Ammon's horn (tissue), 1 donor: Measurements from ENCODE around the gene ARL1.
"Not testable (repeated sequence)": the region's sequence is repeated elsewhere in the genome, so short reads cannot be mapped to it uniquely, and the experiment has no call there.

ENCODE experiments used
- DNase-seq: peaks from one replicate; pipeline ENCODE4 v3.0.0-alpha.2; 2016; ENCODE audit warnings: low spot score

The ARL1 gene

GRCh38 chr12:101407436-101408345 is at the start of gene ARL1:
Gene ARL1, minus strand, starts transcription at chr12:101407772. Its CDS starts 127 bp downstream, at chr12:101407645.
- peak; percentile 92 for DNase-seq

- DNase-seq = no peak
Measured at GRCh38 chr12:101455685-101456084, 48.1 kb upstream of the ARL1 start.

- no peak for DNase-seq
Measured at GRCh38 chr12:101441461-101442224, 34.1 kb upstream of the ARL1 start.

GRCh38 chr12:101439236-101439635 is 31.7 kb upstream of the ARL1 start:
- no peak for DNase-seq

GRCh38 chr12:101436136-101436535 is 28.6 kb upstream of the ARL1 start:
- DNase-seq = no peak

GRCh38 chr12:101430456-101430855 is 22.9 kb upstream of the ARL1 start:
- DNase-seq = no peak

- DNase-seq = no peak
Measured at GRCh38 chr12:101424620-101425019, 17.0 kb upstream of the ARL1 start.

GRCh38 chr12:101422066-101422465 is 14.5 kb upstream of the ARL1 start:
- DNase-seq = not testable (repeated sequence)

GRCh38 chr12:101415228-101415627 is 7.7 kb upstream of the ARL1 start:
- DNase-seq = no peak

GRCh38 chr12:101414533-101415119 is 7.1 kb upstream of the ARL1 start:
- DNase-seq = peak; percentile 60

GRCh38 chr12:101410169-101410568 is 2.6 kb upstream of the ARL1 start:
- not testable (repeated sequence) for DNase-seq

- DNase-seq = no peak
Measured at GRCh38 chr12:101407049-101407435, 530 bp downstream of the ARL1 start.

GRCh38 chr12:101391181-101391580 is 16.4 kb downstream of the ARL1 start:
- DNase-seq = not testable (repeated sequence)

- DNase-seq = no peak
Measured at GRCh38 chr12:101379149-101379548, 28.4 kb downstream of the ARL1 start.

GRCh38 chr12:101375573-101375972 is 32.0 kb downstream of the ARL1 start:
- no peak for DNase-seq

GRCh38 chr12:101372431-101372830 is 35.1 kb downstream of the ARL1 start:
- no peak for DNase-seq

- no peak for DNase-seq
Measured at GRCh38 chr12:101368016-101368415, 39.6 kb downstream of the ARL1 start.

- DNase-seq = no peak
Measured at GRCh38 chr12:101361455-101361854, 46.1 kb downstream of the ARL1 start.

- no peak for DNase-seq
Measured at GRCh38 chr12:101356794-101357193, 50.8 kb downstream of the ARL1 start.

GRCh38 chr12:101351682-101352081 is 55.9 kb downstream of the ARL1 start:
- no peak for DNase-seq

GRCh38 chr12:101343893-101344292 is 63.7 kb downstream of the ARL1 start:
- DNase-seq = no peak
